Measurements from ENCODE around the gene MEGF9. TPM values are rescaled to one million over a fixed set of nuclear protein-coding genes. Genes with fewer than 3 reads are reported as not detected.
A peak's percentile ranks its signal among the peaks of the same experiment; 100 is the strongest.

Gene MEGF9
- total and polyA plus RNA-seq, 2 donors (not counting 1 experiment from before 2014, with no cell fraction given): 3.5 to 11.3 TPM

GRCh38 chr9:120757026-120757913 lies 43.0 kb upstream of the MEGF9 start:
- POLR2A ChIA-PET: no interaction called here
- TF ChIP-seq EZH2 (IDR thresholded peaks at IDR 0.05; ENCODE audit: borderline replicate concordance, insufficient read depth, low read depth, low read length, poor library complexity, severe bottlenecking): no peak
- no peak for TF ChIP-seq CTCF (IDR thresholded peaks at IDR 0.05)
- no CpG with 5 or more reads among the region's 6 CpGs for WGBS (ENCODE audit: insufficient coverage)
- no peaks in the 10 kb centered on the region for H3K27me3 ChIP-seq (replicated peaks in 1 of 4; ENCODE audit: control extremely low read depth in 1 of 4, control insufficient read depth in 3 of 4, insufficient read depth in 4 of 4, low read length in 3 of 4)
- H2AFZ ChIP-seq (ENCODE audit: insufficient read depth, low read depth, low read length, poor library complexity, severe bottlenecking): no peak overlapping the region
- H3K4me3 ChIP-seq (ENCODE audit: control extremely low read depth in 1 of 5, extremely low read depth in 1 of 5, insufficient read depth in 1 of 5, low read depth in 2 of 5, low read length in 4 of 5): no peak overlapping the region
- no peaks in the 10 kb centered on the region for H3K79me2 ChIP-seq (ENCODE audit: control insufficient read depth, insufficient read depth, low read length)
- H4K20me1 ChIP-seq (ENCODE audit: control insufficient read depth, insufficient read depth, low read length, poor library complexity, severe bottlenecking): no peaks in the 10 kb centered on the region
- intact Hi-C loops (cut with micrococcal nuclease): loop anchor here (5.0 kb wide), 2 partner anchors 140 to 790 kb away; no protein-coding TSS in a partner anchor
- H3K36me3 ChIP-seq (replicated peaks in 1 of 2; ENCODE audit: control extremely low read depth in 1 of 2, control insufficient read depth in 1 of 2, extremely low read depth in 1 of 2, insufficient read depth in 2 of 2, low read length in 1 of 2): peaks cover 0 to 9% of the 10 kb centered on the region in 2 experiments
- CTCF ChIA-PET: interaction anchor here (0.7 to 7.7 kb wide), 22 partner anchors 9 to 644 kb away, joined by 3 to 173 read pairs (median 4); no protein-coding TSS in a partner anchor
- H3K27ac Mint-ChIP-seq: peak overlapping the region; percentile 39
- no peaks in the 10 kb centered on the region for H3K9me3 Mint-ChIP-seq (ENCODE audit: insufficient read depth)
- no peak overlapping the region for H3K9ac ChIP-seq (ENCODE audit: low read length)
- no peak overlapping the region for H3K4me3 Mint-ChIP-seq
- peaks cover 5 to 13% of the 10 kb centered on the region in 2 donors for H3K4me1 ChIP-seq (ENCODE audit: control insufficient read depth in 2 of 2, insufficient read depth in 2 of 2, low read length in 2 of 2)
- H3K9me3 ChIP-seq (ENCODE audit: control extremely low read depth in 1 of 3, control insufficient read depth in 2 of 3, insufficient read depth in 1 of 3, low read length in 2 of 3): no peaks in the 10 kb centered on the region
- peak; percentile 24 for DNase-seq
- no peaks in the 10 kb centered on the region for H3K27me3 Mint-ChIP-seq
- H3K4me2 ChIP-seq (replicated peaks; ENCODE audit: low read depth, low read length, poor library complexity, severe bottlenecking): peak overlapping the region; percentile 9
- H3K27ac ChIP-seq (ENCODE audit: low read length in 2 of 2): peak overlapping the region; percentile 14 to 68
- peaks cover 26% of the 10 kb centered on the region for H3K4me1 Mint-ChIP-seq
- no peak for ATAC-seq (ENCODE audit: low read depth)

DNA sequence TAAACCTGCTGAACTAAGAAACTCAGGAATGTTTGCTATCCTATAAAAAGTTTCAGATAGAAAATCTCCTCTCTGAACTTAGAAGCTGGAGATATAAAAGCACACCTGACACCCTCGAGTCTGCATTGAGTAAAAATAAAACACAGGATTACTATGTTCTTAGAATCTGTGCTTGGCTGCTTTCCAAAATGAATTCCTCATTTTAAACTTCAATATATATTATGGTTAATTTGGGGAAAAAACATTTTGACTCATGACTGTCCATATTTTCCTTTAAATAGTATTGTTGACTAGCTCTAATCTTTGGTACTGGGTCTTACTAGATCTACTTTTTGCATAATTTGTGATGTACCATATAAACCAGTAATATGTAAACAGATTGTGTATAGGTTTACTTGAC lies 42.3 kb upstream of the MEGF9 start:
- no CpG with 5 or more reads among the region's 1 CpG for WGBS (ENCODE audit: insufficient coverage)
- Histone ChIP-seq H3K9ac (ENCODE audit: low read length) (no peak overlapping the region), H3K36me3 (replicated peaks in 1 of 2; ENCODE audit: control extremely low read depth in 1 of 2, control insufficient read depth in 1 of 2, extremely low read depth in 1 of 2, insufficient read depth in 2 of 2, low read length in 1 of 2) (peaks cover 0 to 9% of the 10 kb centered on the region in 2 experiments), H3K27me3 (replicated peaks in 1 of 4; ENCODE audit: control extremely low read depth in 1 of 4, control insufficient read depth in 3 of 4, insufficient read depth in 4 of 4, low read length in 3 of 4) (no peaks in the 10 kb centered on the region), H3K4me3 (ENCODE audit: control extremely low read depth in 1 of 5, extremely low read depth in 1 of 5, insufficient read depth in 1 of 5, low read depth in 2 of 5, low read length in 4 of 5) (no peak overlapping the region), H3K4me1 (ENCODE audit: control insufficient read depth in 2 of 2, insufficient read depth in 2 of 2, low read length in 2 of 2) (peaks cover 5 to 13% of the 10 kb centered on the region in 2 donors), H3K79me2 (ENCODE audit: control insufficient read depth, insufficient read depth, low read length) (no peaks in the 10 kb centered on the region), H2AFZ (ENCODE audit: insufficient read depth, low read depth, low read length, poor library complexity, severe bottlenecking) (no peak overlapping the region), H3K9me3 (ENCODE audit: control extremely low read depth in 1 of 3, control insufficient read depth in 2 of 3, insufficient read depth in 1 of 3, low read length in 2 of 3) (no peaks in the 10 kb centered on the region), H4K20me1 (ENCODE audit: control insufficient read depth, insufficient read depth, low read length, poor library complexity, severe bottlenecking) (no peaks in the 10 kb centered on the region), H3K27ac (ENCODE audit: low read length in 2 of 2) (peak overlapping the region in 1 of 2 donors; percentile 68), H3K4me2 (replicated peaks; ENCODE audit: low read depth, low read length, poor library complexity, severe bottlenecking) (no peak overlapping the region)
- Mint-ChIP-seq H3K27me3 (no peaks in the 10 kb centered on the region), H3K4me1 (peaks cover 26% of the 10 kb centered on the region), H3K9me3 (ENCODE audit: insufficient read depth) (no peaks in the 10 kb centered on the region), H3K4me3 (no peak overlapping the region), H3K27ac (no peak overlapping the region)
- POLR2A ChIA-PET: no interaction called here
- no peak for ATAC-seq (ENCODE audit: low read depth)
- DNase-seq: no peak
- TF ChIP-seq EZH2 (IDR thresholded peaks at IDR 0.05; ENCODE audit: borderline replicate concordance, insufficient read depth, low read depth, low read length, poor library complexity, severe bottlenecking): no peak
- TF ChIP-seq CTCF (IDR thresholded peaks at IDR 0.05): no peak
- CTCF ChIA-PET: interaction anchor here (0.8 to 7.7 kb wide), 27 partner anchors 9 to 645 kb away, joined by 3 to 173 read pairs (median 6); partner anchors contain the start of gene FBXW2
- intact Hi-C loops (cut with micrococcal nuclease): loop anchor here (1.0 to 5.0 kb wide), 4 partner anchors 139 to 791 kb away; no protein-coding TSS in a partner anchor
